Liver (tissue), 9 donors: ENCODE results near the gene DIAPH3. TPM values are rescaled to one million over a fixed set of nuclear protein-coding genes. Genes with fewer than 3 reads are reported as not detected.

ENCODE experiments used
- DNase-seq: peaks from one replicate; pipeline ENCODE4 v3.0.0-alpha.2; 2017; ENCODE audit warnings: low spot score
- H3K27ac ChIP-seq, 2 donors: one replicate each; pipeline ENCODE4 v1.7.0; 2013; ENCODE audit warnings: inconsistent platforms in 2 of 2, low read length in 2 of 2, control low read depth in 1 of 2, low read depth in 1 of 2, mild to moderate bottlenecking in 1 of 2
- H3K27me3 ChIP-seq, 4 donors: one replicate each; pipeline versions ENCODE4 v1.6.1 to v1.7.0; 2013; ENCODE audit warnings: low read length in 3 of 4, inconsistent platforms in 1 of 4, mild to moderate bottlenecking in 1 of 4, moderate library complexity in 1 of 4; ENCODE audit not compliant: control insufficient read depth in 4 of 4, insufficient read depth in 4 of 4
- H3K36me3 ChIP-seq, 4 donors: one replicate each; pipeline versions ENCODE4 v1.6.1 to v1.7.0; 2013; ENCODE audit warnings: low read length in 3 of 4, mild to moderate bottlenecking in 3 of 4, low read depth in 1 of 4, moderate library complexity in 1 of 4; ENCODE audit not compliant: control insufficient read depth in 4 of 4, insufficient read depth in 3 of 4
- H3K4me1 ChIP-seq, 4 donors: one replicate each; pipeline versions ENCODE4 v1.6.1 to v1.7.0; 2013; ENCODE audit warnings: low read length in 3 of 4, mild to moderate bottlenecking in 3 of 4, moderate library complexity in 1 of 4; ENCODE audit not compliant: control insufficient read depth in 4 of 4, insufficient read depth in 4 of 4
- H3K4me3 ChIP-seq, 3 donors: one replicate each; pipeline versions ENCODE4 v1.6.1 to v1.7.0; 2013; ENCODE audit warnings: low read length in 3 of 3, control low read depth in 1 of 3, low read depth in 1 of 3, mild to moderate bottlenecking in 1 of 3
- H3K9ac ChIP-seq, 2 donors: one replicate each; pipeline ENCODE4 v1.7.0; 2013; ENCODE audit warnings: low read length in 2 of 2, mild to moderate bottlenecking in 2 of 2, moderate library complexity in 2 of 2, control low read depth in 1 of 2, low read depth in 1 of 2
- H3K9me3 ChIP-seq, 4 donors: one replicate each; pipeline versions ENCODE4 v1.6.1 to v1.7.0; 2013; ENCODE audit warnings: low read length in 3 of 4; ENCODE audit not compliant: control insufficient read depth in 4 of 4
- FOXA1 ChIP-seq: IDR thresholded peaks from 2 replicates; pipeline ENCODE4 v1.6.1; 2016; ENCODE audit warnings: antibody characterized with exemption
- FOXA2 ChIP-seq: IDR thresholded peaks from 2 replicates; pipeline ENCODE4 v1.6.1; 2016; ENCODE audit warnings: antibody characterized with exemption
- GABPA ChIP-seq, 2 donors: IDR thresholded peaks in 1 of 2; conservative IDR thresholded peaks in 1 of 2; 2 replicates each; pipeline ENCODE4 v1.6.1; 2016; ENCODE audit warnings: antibody characterized with exemption in 2 of 2, mild to moderate bottlenecking in 1 of 2, moderate library complexity in 1 of 2
- HNF4A ChIP-seq, 2 donors: conservative IDR thresholded peaks; 2 replicates each; pipeline ENCODE4 v1.6.1; 2016; ENCODE audit warnings: antibody characterized with exemption in 2 of 2, mild to moderate bottlenecking in 2 of 2
- HNF4G ChIP-seq: IDR thresholded peaks from 2 replicates; pipeline ENCODE4 v1.6.1; 2016; ENCODE audit warnings: antibody characterized with exemption
- JUND ChIP-seq, 2 donors: IDR thresholded peaks; 2 replicates each; pipeline ENCODE4 v1.6.1; 2016; ENCODE audit warnings: antibody characterized with exemption in 2 of 2
- NR2F2 ChIP-seq: IDR thresholded peaks from 2 replicates; pipeline ENCODE4 v1.6.1; 2016; ENCODE audit warnings: antibody characterized with exemption
- RAD21 ChIP-seq, 2 donors: IDR thresholded peaks; 2 replicates each; pipeline ENCODE4 v1.6.1; 2016; ENCODE audit warnings: antibody characterized with exemption in 2 of 2, mild to moderate bottlenecking in 2 of 2
- SP1 ChIP-seq: IDR thresholded peaks from 2 replicates; pipeline ENCODE4 v1.6.1; 2018; ENCODE audit warnings: antibody characterized with exemption, mild to moderate bottlenecking
- TAF1 ChIP-seq: conservative IDR thresholded peaks from 2 replicates; pipeline ENCODE4 v1.6.1; 2016; ENCODE audit warnings: antibody characterized with exemption, mild to moderate bottlenecking
- YY1 ChIP-seq: IDR thresholded peaks from 2 replicates; pipeline ENCODE4 v1.6.1; 2016; ENCODE audit warnings: antibody characterized with exemption, mild to moderate bottlenecking
- WGBS: extraction: QIAGEN DNeasy Blood & Tissue Kit; methylation state at CpG from one replicate; pipeline ENCODE4 v1.1.7; 2013; 5-methylcytosine and 5-hydroxymethylcytosine counted together
- polyA plus RNA-seq, 2 donors: library from polyadenylated mRNA; stranded (reverse) in 1 of 2; unstranded in 1 of 2; fragments of 200-250 nt in 1 of 2; fragments of >200 nt in 1 of 2; fragmentation: Nextera tagmentation in 1 of 2; extraction: Ambion mirVana in 1 of 2; gene quantifications; one replicate each; pipeline versions ENCODE4 v1.2.1 to v1.2.3, GENCODE V29; 2013 to 2015
- total RNA-seq, 2 donors: library from RNA; depleted of rRNA; stranded (reverse); fragments of >200 nt; gene quantifications; one replicate each; pipeline ENCODE4 v1.2.3, GENCODE V29; 2014
- TF ChIP-seq, protein P1 (sequence below): IDR thresholded peaks from 2 replicates; pipeline ENCODE4 v1.6.1; 2016; ENCODE audit warnings: antibody characterized with exemption
- TF ChIP-seq, protein P2 (sequence below): fragments of 150-350 bp; IDR thresholded peaks from 2 replicates; pipeline ENCODE4 v1.5.1; 2017; ENCODE audit warnings: improper control_type of control experiment, low read depth, low read length; ENCODE audit not compliant: missing input control
- TF ChIP-seq, protein P3 (sequence below): IDR thresholded peaks from 2 replicates; pipeline ENCODE4 v1.6.1; 2016; ENCODE audit warnings: antibody characterized with exemption
- TF ChIP-seq, protein P4 (sequence below): IDR thresholded peaks from 2 replicates; pipeline ENCODE4 v1.6.1; 2016; ENCODE audit warnings: antibody characterized with exemption
- TF ChIP-seq, protein P5 (sequence below): IDR thresholded peaks from 2 replicates; pipeline ENCODE4 v1.6.1; 2016; ENCODE audit warnings: antibody characterized with exemption, mild to moderate bottlenecking
- donor health status: healthy.
- donor health status: healthy.
- donor health status: healthy.
- donor health status: healthy.
- donor health status: healthy.

DIAPH3 gene
- total and polyA plus RNA-seq, 4 donors: 0.08 to 11.1 (median 0.27) TPM

DNA sequence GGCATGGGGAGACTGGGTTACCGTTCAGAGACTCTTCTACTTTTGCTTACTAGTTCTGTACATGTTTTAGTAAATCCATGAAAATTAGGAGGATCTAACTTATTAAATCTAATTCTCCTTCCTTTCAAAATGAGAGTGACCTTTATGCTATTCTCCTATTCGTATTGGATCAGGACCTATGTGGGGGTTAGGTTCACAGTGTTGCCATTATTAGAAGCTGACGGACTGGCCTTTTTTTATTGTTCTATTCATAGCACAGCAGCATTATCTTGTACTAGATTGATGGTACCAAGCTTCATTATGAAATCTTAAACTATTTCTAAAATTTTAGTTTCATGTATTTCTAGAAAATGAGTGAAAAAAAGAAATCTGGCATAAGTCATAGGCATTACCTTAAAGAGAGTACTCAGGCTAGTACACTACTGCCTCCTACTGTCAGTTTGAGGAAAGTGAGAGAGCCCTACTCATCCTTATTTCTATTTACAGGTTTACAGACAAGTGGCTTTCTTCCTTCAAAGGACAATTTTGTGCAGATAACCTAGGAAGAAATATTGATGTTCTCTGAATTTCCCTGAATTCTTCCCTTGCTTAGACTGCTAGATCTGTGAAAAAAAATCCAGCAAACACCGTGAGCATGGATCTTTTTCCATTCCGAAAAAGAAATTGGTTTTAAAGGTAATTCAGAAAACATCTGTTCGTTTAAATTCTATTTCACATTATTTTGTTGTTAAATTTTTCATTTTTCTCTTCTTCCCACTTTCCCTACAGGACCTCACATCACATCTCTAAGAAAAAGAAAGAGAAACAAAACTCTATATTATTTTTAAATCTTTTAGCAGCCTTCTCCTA is 485.5 kb downstream of the DIAPH3 start:
- no peak for DNase-seq
- Histone ChIP-seq H3K27ac (no peak overlapping the region), H3K4me3 (no peak overlapping the region), H3K27me3 (no peaks in the 10 kb centered on the region), H3K36me3 (no peaks in the 10 kb centered on the region), H3K4me1 (no peaks in the 10 kb centered on the region), H3K9me3 (no peaks in the 10 kb centered on the region), H3K9ac (no peak overlapping the region)
- WGBS: 75% methylated on average over 6 of the region's 6 CpGs
- TF ChIP-seq, protein P1, sequence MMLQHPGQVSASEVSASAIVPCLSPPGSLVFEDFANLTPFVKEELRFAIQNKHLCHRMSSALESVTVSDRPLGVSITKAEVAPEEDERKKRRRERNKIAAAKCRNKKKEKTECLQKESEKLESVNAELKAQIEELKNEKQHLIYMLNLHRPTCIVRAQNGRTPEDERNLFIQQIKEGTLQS: no peak
- TF ChIP-seq, protein P2, sequence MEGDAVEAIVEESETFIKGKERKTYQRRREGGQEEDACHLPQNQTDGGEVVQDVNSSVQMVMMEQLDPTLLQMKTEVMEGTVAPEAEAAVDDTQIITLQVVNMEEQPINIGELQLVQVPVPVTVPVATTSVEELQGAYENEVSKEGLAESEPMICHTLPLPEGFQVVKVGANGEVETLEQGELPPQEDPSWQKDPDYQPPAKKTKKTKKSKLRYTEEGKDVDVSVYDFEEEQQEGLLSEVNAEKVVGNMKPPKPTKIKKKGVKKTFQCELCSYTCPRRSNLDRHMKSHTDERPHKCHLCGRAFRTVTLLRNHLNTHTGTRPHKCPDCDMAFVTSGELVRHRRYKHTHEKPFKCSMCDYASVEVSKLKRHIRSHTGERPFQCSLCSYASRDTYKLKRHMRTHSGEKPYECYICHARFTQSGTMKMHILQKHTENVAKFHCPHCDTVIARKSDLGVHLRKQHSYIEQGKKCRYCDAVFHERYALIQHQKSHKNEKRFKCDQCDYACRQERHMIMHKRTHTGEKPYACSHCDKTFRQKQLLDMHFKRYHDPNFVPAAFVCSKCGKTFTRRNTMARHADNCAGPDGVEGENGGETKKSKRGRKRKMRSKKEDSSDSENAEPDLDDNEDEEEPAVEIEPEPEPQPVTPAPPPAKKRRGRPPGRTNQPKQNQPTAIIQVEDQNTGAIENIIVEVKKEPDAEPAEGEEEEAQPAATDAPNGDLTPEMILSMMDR: peak; percentile 66
- peak; percentile 88 to 89 for TF ChIP-seq RAD21 (IDR thresholded peaks at IDR 0.05)

DNA sequence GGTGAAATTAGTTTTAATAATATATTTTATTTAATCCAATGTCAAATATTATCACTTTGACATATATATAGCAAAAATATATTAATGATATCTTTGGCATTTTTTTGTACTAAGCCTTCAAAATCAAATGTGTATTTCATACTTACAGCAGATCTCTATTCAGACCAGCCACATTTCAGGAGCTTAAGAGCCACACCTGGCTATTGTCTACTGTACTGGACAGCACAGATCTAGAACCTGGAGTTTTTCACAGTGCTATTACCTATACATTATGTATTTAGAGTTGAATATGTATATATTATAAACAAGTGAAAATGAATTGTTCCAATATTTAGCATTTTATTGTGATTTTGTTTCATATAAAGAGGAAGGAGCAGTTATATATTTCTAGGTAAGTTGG is 486.3 kb downstream of the DIAPH3 start:
- H3K4me3 ChIP-seq: no peak overlapping the region
- H3K4me1 ChIP-seq: no peaks in the 10 kb centered on the region
- DNase-seq: no peak
- no peaks in the 10 kb centered on the region for H3K27me3 ChIP-seq
- H3K36me3 ChIP-seq: no peaks in the 10 kb centered on the region
- H3K9me3 ChIP-seq: no peaks in the 10 kb centered on the region
- TF ChIP-seq HNF4A (conservative IDR thresholded peaks at IDR 0.05): no peak
- TF ChIP-seq GABPA (IDR thresholded peaks at IDR 0.05 in 1 of 2, conservative IDR thresholded peaks at IDR 0.05 in 1 of 2): no peak
- no peak for TF ChIP-seq TAF1
- TF ChIP-seq NR2F2: no peak
- TF ChIP-seq FOXA2: no peak
- no peak overlapping the region for H3K27ac ChIP-seq
- H3K9ac ChIP-seq: no peak overlapping the region

DNA sequence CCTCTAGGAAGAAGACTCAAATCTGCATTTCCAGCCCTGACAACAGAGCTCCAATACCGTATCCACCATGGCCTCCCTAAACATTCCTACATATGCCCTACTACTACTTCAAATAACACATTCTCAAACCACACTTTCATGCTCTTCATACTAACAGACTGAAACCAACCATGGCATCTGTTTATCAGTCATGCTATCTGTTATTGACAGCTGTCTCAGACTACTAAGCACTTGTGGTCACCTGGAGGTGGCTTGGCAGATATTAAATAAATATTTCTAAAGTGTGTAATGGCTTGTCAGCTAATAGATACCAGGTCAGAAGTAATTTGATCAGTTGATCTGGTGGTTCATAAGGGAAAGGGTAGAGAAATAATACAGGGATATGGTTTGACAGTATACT is 489.1 kb downstream of the DIAPH3 start:
- H3K27ac ChIP-seq: no peak overlapping the region
- H3K36me3 ChIP-seq: no peaks in the 10 kb centered on the region
- no peaks in the 10 kb centered on the region for H3K9me3 ChIP-seq
- H3K27me3 ChIP-seq: no peaks in the 10 kb centered on the region
- WGBS: 97% methylated on average over 1 of the region's 1 CpG
- no peak overlapping the region for H3K9ac ChIP-seq
- H3K4me3 ChIP-seq: no peak overlapping the region
- DNase-seq: no peak
- TF ChIP-seq HNF4G: no peak
- TF ChIP-seq YY1: no peak
- TF ChIP-seq, protein P1: no peak
- TF ChIP-seq, protein P3, sequence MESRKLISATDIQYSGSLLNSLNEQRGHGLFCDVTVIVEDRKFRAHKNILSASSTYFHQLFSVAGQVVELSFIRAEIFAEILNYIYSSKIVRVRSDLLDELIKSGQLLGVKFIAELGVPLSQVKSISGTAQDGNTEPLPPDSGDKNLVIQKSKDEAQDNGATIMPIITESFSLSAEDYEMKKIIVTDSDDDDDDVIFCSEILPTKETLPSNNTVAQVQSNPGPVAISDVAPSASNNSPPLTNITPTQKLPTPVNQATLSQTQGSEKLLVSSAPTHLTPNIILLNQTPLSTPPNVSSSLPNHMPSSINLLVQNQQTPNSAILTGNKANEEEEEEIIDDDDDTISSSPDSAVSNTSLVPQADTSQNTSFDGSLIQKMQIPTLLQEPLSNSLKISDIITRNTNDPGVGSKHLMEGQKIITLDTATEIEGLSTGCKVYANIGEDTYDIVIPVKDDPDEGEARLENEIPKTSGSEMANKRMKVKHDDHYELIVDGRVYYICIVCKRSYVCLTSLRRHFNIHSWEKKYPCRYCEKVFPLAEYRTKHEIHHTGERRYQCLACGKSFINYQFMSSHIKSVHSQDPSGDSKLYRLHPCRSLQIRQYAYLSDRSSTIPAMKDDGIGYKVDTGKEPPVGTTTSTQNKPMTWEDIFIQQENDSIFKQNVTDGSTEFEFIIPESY: no peak
- TF ChIP-seq, protein P2: no peak
- TF ChIP-seq, protein P4, sequence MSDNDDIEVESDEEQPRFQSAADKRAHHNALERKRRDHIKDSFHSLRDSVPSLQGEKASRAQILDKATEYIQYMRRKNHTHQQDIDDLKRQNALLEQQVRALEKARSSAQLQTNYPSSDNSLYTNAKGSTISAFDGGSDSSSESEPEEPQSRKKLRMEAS: no peak
- no peak for TF ChIP-seq RAD21 (IDR thresholded peaks at IDR 0.05)
- TF ChIP-seq JUND (IDR thresholded peaks at IDR 0.05): no peak
- TF ChIP-seq FOXA2: no peak
- no peak for TF ChIP-seq GABPA (IDR thresholded peaks at IDR 0.05 in 1 of 2, conservative IDR thresholded peaks at IDR 0.05 in 1 of 2)
- TF ChIP-seq SP1: no peak
- no peak for TF ChIP-seq HNF4A (conservative IDR thresholded peaks at IDR 0.05)
- TF ChIP-seq TAF1: no peak
- no peak for TF ChIP-seq FOXA1
- TF ChIP-seq, protein P5, sequence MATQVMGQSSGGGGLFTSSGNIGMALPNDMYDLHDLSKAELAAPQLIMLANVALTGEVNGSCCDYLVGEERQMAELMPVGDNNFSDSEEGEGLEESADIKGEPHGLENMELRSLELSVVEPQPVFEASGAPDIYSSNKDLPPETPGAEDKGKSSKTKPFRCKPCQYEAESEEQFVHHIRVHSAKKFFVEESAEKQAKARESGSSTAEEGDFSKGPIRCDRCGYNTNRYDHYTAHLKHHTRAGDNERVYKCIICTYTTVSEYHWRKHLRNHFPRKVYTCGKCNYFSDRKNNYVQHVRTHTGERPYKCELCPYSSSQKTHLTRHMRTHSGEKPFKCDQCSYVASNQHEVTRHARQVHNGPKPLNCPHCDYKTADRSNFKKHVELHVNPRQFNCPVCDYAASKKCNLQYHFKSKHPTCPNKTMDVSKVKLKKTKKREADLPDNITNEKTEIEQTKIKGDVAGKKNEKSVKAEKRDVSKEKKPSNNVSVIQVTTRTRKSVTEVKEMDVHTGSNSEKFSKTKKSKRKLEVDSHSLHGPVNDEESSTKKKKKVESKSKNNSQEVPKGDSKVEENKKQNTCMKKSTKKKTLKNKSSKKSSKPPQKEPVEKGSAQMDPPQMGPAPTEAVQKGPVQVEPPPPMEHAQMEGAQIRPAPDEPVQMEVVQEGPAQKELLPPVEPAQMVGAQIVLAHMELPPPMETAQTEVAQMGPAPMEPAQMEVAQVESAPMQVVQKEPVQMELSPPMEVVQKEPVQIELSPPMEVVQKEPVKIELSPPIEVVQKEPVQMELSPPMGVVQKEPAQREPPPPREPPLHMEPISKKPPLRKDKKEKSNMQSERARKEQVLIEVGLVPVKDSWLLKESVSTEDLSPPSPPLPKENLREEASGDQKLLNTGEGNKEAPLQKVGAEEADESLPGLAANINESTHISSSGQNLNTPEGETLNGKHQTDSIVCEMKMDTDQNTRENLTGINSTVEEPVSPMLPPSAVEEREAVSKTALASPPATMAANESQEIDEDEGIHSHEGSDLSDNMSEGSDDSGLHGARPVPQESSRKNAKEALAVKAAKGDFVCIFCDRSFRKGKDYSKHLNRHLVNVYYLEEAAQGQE: no peak
- no peaks in the 10 kb centered on the region for H3K4me1 ChIP-seq
